GM19193 (cell line): ENCODE data around the gene ZYX.

Experiments
- POLR2A ChIP-seq: IDR thresholded peaks from 4 replicates; pipeline ENCODE4 v1.6.1; 2011; ENCODE audit not compliant: insufficient read depth, insufficient read length; ENCODE audit errors: extremely low read depth

ZYX gene

DNA sequence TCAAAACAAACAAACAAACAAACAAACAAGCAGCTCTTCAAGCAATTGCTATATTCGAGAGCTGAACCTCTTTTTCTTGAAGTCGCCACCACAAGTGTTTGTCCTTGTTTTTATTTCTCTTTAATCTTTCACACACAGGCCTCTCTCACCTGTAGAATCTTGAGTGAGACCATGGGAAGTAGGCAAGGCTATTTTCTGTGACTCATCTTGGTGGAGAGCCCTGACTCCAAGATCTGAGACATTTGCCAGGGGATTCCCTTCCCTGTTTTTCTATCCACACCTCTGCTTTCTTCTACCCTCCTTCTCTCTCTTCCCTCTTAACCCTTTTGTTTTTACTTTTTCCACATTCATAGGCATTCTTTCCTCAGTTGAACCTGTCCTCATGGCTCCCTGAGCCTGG lies 54.1 kb downstream of the ZYX start:
- no peak for TF ChIP-seq POLR2A

- no peak for TF ChIP-seq POLR2A
These were observed 55.3 kb downstream of the ZYX start for GRCh38 chr7:143436325-143436946.

DNA sequence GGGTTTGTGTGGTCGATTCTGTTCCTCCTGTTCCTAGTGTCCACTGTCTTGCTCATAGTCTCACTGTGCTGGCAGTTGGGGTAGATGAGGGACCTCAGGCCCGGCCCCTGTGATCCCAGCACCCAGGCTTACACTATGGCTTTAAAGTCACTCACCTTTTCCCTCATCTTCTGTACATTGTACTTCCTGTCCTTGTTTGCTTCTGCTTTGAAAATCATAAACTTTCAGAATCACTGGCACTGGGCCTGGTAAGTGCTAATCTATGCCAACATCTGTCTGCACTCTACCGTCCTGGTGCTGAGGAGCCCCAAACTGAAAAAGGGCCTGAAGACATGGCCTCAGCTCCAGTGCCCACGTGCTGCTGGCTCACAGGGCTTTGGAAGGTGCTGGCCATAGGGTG lies 56.4 kb downstream of the ZYX start:
- no peak for TF ChIP-seq POLR2A

DNA sequence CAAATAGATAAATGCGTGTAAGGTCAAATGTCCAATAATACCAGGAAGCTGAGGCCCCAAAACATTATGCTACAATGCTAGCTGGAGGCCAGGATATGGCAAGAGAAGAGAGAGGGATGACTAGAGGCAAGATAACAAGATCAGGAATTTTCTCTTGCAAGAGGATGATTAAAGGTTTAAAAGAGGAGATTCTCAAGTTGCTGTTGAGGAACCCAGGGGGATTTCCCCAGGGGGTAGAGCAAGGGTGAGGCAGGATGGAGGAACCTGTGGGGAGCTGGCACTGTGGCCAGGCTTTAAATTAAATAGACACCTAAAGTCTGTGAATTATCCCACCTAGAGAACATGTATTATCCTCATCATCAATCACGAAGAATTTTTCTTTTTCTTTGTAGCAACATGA lies 58.7 kb downstream of the ZYX start:
- no peak for TF ChIP-seq POLR2A
